ENCODE results near the gene SHLD1.
"Not testable (repeated sequence)": the region's sequence is repeated elsewhere in the genome, so short reads cannot be mapped to it uniquely, and the experiment has no call there.

SHLD1 gene

GRCh38 chr20:5737966-5738365 is 12.2 kb upstream of the SHLD1 start:
- no peak for DNase-seq (ENCODE audit: low spot score)
- TF ChIP-seq CTCF (IDR thresholded peaks at IDR 0.05; ENCODE audit: extremely low read depth, missing control alignments) = no peak

GRCh38 chr20:5740643-5741042 is 9.6 kb upstream of the SHLD1 start:
- not testable (repeated sequence) for DNase-seq (ENCODE audit: low spot score)

- TF ChIP-seq CTCF (IDR thresholded peaks at IDR 0.05; ENCODE audit: extremely low read depth, missing control alignments) = no peak
- no peak for DNase-seq (ENCODE audit: low spot score)
Observed at GRCh38 chr20:5741089-5741488, 9.1 kb upstream of the SHLD1 start.

GRCh38 chr20:5742041-5742440 is 8.2 kb upstream of the SHLD1 start:
- no peak for DNase-seq (ENCODE audit: low spot score)
- TF ChIP-seq CTCF (IDR thresholded peaks at IDR 0.05; ENCODE audit: extremely low read depth, missing control alignments) = no peak

- TF ChIP-seq CTCF (IDR thresholded peaks at IDR 0.05; ENCODE audit: extremely low read depth, missing control alignments) = no peak
- no peak for DNase-seq (ENCODE audit: low spot score)
Observed at GRCh38 chr20:5745416-5746030, 4.7 kb upstream of the SHLD1 start.

GRCh38 chr20:5746064-5746463 is 4.1 kb upstream of the SHLD1 start:
- TF ChIP-seq CTCF (IDR thresholded peaks at IDR 0.05; ENCODE audit: extremely low read depth, missing control alignments) = no peak

GRCh38 chr20:5748246-5748645 is 2.0 kb upstream of the SHLD1 start:
- no peak for DNase-seq (ENCODE audit: low spot score)
- TF ChIP-seq CTCF (IDR thresholded peaks at IDR 0.05; ENCODE audit: extremely low read depth, missing control alignments) = no peak

More at GRCh38 chr20:5746064-5746463, 4.1 kb upstream of the SHLD1 start:
- DNase-seq (ENCODE audit: low spot score) = no peak

- DNase-seq (ENCODE audit: low spot score) = not testable (repeated sequence)
Observed at GRCh38 chr20:5749512-5749951, 669 bp upstream of the SHLD1 start.

All from GM20000 (cell line).